Left colon (tissue), 2 donors: Measurements from ENCODE around the gene NKAIN2. TPM values are rescaled to one million over a fixed set of nuclear protein-coding genes. Genes with fewer than 3 reads are reported as not detected.
"Not testable (repeated sequence)": the region's sequence is repeated elsewhere in the genome, so short reads cannot be mapped to it uniquely, and the experiment has no call there.

ENCODE experiments used
- ATAC-seq: fragments of 200-7000 bp; cut with Tn5 transposase; one replicate; pipeline ENCODE4 v1.9.1; 2020; ENCODE audit warnings: mild to moderate bottlenecking, moderate library complexity
- DNase-seq, 2 donors: peaks; one replicate each; pipeline ENCODE4 v3.0.0-alpha.2; 2020
- intact Hi-C, 2 donors: fragments of 100-400 bp; cut with DNase I in 1 of 2; cut with micrococcal nuclease in 1 of 2; formaldehyde crosslinking; loops; one replicate each; pipeline versions ENCODE4 v1.11.2 to v1.14.0; 2022; cut with DNase I, micrococcal nuclease
- total RNA-seq, 2 donors: library from RNA; stranded (reverse); fragmentation: NEBNext Ultra II Directional; extraction: Animal tissue kit (Norgen Biotek cat#: 25700); gene quantifications; one replicate each; pipeline ENCODE4 v1.2.1, GENCODE V29; 2021
- donor health status: DM: no; HTN: no; CAD: no.
- donor health status: DM: yes; HTN: yes; CAD: no.

The NKAIN2 gene
- total RNA-seq, 2 donors from 2014 or later: 0.12 to 0.14 TPM

GRCh38 chr6:124131259-124131658 is 327.6 kb downstream of the NKAIN2 start:
- DNase-seq (no peak), ATAC-seq (no peak)
- intact Hi-C loops: no loop called here

DNA sequence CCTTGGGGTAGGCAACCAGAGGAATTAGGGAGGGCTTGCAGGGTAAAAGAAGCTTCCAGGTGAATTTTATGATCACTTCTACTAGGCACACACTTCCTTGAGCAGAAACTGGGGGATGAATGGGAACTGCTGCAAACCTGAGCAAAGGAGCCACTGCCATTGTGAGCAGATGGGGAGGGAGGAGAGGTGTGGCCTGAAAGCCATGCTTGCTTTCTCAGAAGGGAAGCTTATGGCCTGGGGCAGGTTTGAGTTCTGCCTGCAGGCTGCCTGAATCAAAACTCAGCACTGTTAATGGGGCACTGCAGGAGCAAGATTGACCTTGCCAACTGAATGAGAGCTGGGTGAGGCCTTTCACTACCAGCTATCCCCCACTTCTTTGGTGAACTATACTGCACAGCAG is 328.1 kb downstream of the NKAIN2 start:
- ATAC-seq: no peak

DNA sequence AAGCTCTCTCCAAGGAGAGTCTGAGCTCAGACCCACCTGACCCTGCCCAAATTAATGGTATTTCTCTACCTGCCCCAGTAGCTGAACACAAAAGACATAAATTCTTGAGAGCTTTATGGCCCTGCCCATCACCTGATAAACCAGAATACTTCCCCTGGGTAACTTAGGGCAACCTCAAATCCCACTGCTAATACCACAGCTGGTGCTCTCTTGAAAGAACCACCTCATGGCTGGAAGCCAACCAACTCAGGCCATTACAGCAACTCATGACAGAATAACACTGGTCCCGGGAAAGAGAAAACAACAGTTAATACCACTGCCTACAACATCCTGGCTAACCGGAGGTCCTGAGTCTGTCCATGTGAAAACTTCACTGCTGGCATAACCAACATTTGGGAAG is 328.6 kb downstream of the NKAIN2 start:
- intact Hi-C loops: no loop called here
- no peak for DNase-seq
- ATAC-seq: no peak

More for the DNA sequence above, 328.1 kb downstream of the NKAIN2 start:
- DNase-seq: no peak
- intact Hi-C loops: no loop called here

GRCh38 chr6:124142852-124143251 is 339.2 kb downstream of the NKAIN2 start:
- intact Hi-C loops: no loop called here
- no peak for DNase-seq
- ATAC-seq: no peak

DNA sequence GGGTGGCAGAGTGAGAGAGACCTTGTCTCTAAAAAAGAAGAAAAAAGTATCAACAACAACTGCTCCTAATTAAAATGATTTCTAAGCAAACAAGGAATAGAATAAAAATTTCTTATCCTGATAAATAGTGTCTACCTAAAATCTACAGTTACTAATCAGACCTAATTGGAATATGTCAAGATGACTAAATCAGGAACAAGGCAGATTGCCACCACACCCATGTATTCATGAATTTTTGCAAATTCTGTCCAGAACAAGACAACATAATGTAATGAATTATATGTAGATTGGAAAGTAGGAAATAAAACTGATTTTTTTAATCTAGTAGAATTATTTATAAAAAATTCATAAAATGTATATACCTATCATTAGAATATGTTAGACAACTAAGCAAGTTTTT is 339.8 kb downstream of the NKAIN2 start:
- intact Hi-C loops: no loop called here

GRCh38 chr6:124147621-124148020 is 344.0 kb downstream of the NKAIN2 start:
- DNase-seq (no peak), ATAC-seq (no peak)
- intact Hi-C loops: no loop called here

More for the DNA sequence above, 339.8 kb downstream of the NKAIN2 start:
- no peak for DNase-seq
- ATAC-seq: no peak

DNA sequence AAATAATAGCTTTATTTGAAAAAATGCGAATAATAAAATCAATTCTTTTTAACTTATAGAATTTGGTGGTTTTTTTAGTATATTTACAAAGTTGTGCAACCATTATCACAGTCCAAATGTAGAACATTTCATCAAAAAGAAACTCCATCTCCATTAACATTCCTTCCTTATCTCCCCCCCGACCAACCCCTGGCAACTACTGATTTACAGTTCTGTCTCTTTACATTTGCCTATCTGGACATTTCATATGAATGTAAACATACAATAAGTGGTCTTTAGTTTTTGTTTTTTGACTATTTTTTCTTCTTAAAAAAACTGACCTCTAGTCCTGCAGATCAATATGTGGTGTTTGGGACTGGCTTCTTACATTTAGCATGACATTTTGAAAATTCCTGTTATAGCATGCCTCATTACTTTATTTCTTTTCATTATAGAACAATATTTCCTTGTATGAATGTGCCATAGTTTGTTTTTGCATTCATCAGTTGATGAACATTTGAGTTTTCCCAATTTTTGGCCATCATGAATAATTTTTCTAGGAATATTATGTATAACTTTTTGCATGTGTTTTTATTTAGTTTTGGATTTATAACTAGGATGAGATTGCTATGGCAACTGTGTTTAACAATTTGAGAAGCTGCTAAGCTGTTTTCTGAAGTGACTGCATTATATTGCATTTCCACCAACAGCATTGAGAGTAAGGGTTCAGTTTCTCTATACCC is 344.7 kb downstream of the NKAIN2 start:
- intact Hi-C loops: no loop called here
- ATAC-seq: no peak
- no peak for DNase-seq

GRCh38 chr6:124149646-124150045 is 346.0 kb downstream of the NKAIN2 start:
- intact Hi-C loops: no loop called here
- ATAC-seq (no peak), DNase-seq (no peak)

DNA sequence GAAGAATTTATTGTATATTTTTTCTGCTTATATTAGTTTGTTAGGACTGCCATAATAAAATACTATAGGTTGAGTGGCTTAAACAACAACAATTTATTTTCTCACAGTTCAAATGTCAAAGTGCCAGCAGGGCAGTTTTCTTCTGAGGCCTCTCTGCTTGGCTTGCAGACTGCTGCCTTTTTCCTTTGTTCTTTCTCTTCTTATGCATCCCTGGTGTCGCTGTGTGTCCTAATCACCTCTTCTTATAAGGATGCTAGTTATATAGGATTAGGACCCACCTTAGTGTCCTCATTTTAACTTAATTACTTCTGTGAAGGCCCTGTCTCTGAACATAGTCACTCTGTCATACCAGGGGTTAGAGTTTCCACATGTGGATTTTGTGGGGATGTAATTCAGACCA is 354.4 kb downstream of the NKAIN2 start:
- intact Hi-C loops: no loop called here
- no peak for ATAC-seq
- no peak for DNase-seq

GRCh38 chr6:124163676-124164075 is 360.0 kb downstream of the NKAIN2 start:
- intact Hi-C loops: no loop called here
- DNase-seq: no peak

DNA sequence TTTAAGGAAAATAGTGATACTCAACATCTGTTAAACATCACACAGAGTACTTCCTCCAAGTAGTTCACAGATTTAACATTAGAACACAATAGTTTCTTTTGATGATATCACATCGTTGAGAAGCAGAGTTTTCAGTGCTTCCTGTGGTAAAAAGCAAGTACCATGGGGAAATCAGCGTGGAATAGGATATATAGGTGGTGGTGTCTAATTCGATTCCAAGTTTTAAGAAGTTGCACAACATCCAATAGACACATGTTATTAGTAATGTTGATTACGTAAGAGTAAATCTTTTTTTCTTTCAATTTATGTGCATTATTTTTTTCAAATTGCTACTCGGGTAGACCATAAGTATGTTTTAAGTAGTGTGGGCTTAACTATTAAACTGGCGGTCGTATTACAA is 360.7 kb downstream of the NKAIN2 start:
- ATAC-seq: no peak
- intact Hi-C loops: no loop called here
- DNase-seq: no peak

More at GRCh38 chr6:124163676-124164075, 360.0 kb downstream of the NKAIN2 start:
- ATAC-seq: no peak

DNA sequence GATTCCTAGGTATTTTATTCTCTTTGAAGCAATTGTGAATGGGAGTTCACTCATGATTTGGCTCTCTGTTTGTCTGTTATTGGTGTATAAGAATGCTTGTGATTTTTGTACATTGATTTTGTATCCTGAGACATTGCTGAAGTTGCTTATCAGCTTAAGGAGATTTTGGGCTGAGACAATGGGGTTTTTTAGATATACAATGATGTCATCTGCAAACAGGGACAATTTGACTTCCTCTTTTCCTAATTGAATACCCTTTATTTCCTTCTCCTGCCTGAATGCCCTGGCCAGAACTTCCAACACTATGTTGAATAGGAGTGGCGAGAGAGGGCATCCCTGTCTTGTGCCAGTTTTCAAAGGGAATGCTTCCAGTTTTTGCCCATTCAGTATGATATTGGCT is 363.6 kb downstream of the NKAIN2 start:
- DNase-seq, ATAC-seq, intact Hi-C loops: not testable (repeated sequence)

DNA sequence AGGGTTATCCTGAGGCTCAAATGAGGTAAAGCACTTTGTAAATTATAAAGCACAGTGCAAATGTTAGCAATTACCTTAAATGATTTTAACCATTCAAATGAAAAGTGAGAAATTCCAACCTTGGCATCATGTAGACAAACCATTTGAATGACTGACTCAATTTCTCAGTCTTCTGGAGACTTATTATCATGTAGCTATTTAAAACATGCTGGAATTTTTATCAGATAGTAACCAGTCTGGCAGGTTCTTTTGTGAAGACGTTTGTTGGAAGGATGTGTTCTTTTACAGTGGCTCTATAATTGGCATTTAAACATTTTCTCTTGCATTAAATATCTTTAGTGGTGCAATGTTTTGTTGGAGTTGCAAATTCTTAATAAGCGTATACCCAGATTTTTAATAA is 386.6 kb downstream of the NKAIN2 start:
- ATAC-seq: no peak
- DNase-seq: no peak
- intact Hi-C loops: no loop called here

DNA sequence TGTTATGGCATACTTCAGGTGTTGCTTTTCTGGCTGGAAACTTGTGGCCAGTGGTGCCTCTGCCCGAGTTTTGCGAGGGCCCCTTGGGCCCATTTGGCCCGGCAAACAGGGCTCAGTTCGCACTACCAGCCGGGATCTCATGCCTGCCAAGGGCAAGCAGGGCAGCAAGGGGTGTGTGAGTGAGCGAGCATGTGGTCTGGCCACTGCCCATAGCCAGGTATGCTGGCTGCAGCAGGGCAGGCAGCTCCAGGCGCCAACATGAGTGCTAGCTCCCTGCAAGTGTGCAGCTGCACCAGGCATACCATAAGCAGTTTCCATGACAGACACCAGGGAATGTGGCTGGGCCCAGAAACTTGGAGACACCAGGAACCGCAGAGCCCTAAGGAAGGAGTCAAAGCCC is 389.5 kb downstream of the NKAIN2 start:
- DNase-seq: no peak
- intact Hi-C loops: no loop called here
- no peak for ATAC-seq

- intact Hi-C loops: no loop called here
Observed at GRCh38 chr6:124197148-124197547, 393.5 kb downstream of the NKAIN2 start.

DNA sequence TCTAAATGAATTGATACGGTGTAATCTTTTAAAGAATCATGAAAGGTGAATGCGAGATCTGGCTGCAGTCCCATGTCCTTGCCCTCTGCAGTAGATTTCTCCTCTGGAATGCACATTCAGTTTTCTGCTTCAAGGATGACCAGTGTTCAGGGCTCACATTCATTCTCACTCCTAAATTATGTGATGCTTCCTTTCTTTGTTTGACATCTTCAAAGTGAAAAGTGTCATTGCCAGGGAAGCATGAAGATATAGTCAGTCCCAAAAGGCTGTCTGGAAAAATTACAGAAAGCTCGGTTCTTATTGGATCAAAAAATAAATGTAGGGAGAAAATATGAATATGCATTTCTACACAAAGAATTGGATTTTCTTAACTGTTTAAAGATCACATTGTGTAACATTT is 395.6 kb downstream of the NKAIN2 start:
- DNase-seq (no peak), ATAC-seq (no peak)
- intact Hi-C loops: no loop called here

More at GRCh38 chr6:124197148-124197547, 393.5 kb downstream of the NKAIN2 start:
- ATAC-seq: no peak
- no peak for DNase-seq

GRCh38 chr6:124200661-124201060 is 397.0 kb downstream of the NKAIN2 start:
- intact Hi-C loops: no loop called here
- no peak for ATAC-seq
- no peak for DNase-seq

GRCh38 chr6:124203101-124203811 is 399.6 kb downstream of the NKAIN2 start:
- no peak for ATAC-seq
- DNase-seq: no peak
- intact Hi-C loops: no loop called here

DNA sequence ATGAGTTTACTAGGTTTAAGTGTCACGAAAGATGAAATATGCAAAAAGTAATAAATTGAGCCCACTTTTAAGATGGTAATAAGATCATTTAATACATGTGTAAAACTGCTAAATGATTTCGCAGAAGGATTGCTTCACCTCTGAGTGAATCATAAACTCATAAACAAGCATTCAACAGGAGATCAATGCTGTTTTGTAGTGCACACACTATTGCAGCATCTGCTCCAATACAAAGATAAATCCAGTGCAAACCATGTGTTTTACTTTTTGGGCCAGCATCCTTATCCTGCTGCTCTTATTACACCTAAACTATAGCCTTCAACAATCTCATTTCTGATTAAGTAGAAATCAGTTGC is 400.1 kb downstream of the NKAIN2 start:
- ATAC-seq: no peak

GRCh38 chr6:124205921-124206320 is 402.3 kb downstream of the NKAIN2 start:
- intact Hi-C loops: no loop called here
- DNase-seq (no peak), ATAC-seq (no peak)

More for the DNA sequence above, 400.1 kb downstream of the NKAIN2 start:
- intact Hi-C loops: no loop called here
- DNase-seq: no peak
